Breast epithelium (tissue), 4 donors: ENCODE results near the gene COQ9. TPM values are rescaled to one million over a fixed set of nuclear protein-coding genes. Genes with fewer than 3 reads are reported as not detected.

Experiments
- DNase-seq, 2 donors: peaks; one replicate each; pipeline ENCODE4 v3.0.0-alpha.2; 2019; ENCODE audit warnings: low spot score in 2 of 2
- H3K27ac ChIP-seq, 2 donors: fragments of 200-600 bp; sonication (generic) in 1 of 2; one replicate each; pipeline ENCODE4 v1.5.1; 2016 to 2019; ENCODE audit warnings: mild to moderate bottlenecking in 1 of 2
- H3K27me3 ChIP-seq, 2 donors: fragments of 200-600 bp; sonication (generic) in 1 of 2; one replicate each; pipeline versions ENCODE4 v1.5.1 to v1.6.0; 2017 to 2019; ENCODE audit warnings: control low read depth in 1 of 2, mild to moderate bottlenecking in 1 of 2
- H3K36me3 ChIP-seq: fragments of 200-600 bp; one replicate; pipeline ENCODE4 v1.5.1; 2019
- H3K4me1 ChIP-seq, 2 donors: fragments of 200-600 bp; sonication (generic); one replicate each; pipeline ENCODE4 v1.5.1; 2016 to 2019; ENCODE audit warnings: control low read depth in 1 of 2
- H3K4me3 ChIP-seq, 3 donors: fragments of 200-600 bp; sonication (generic); 1 replicate in 2 of 3; 2 replicates in 1 of 3; pipeline ENCODE4 v1.5.1; 2016 to 2019; ENCODE audit warnings: mild to moderate bottlenecking in 3 of 3, moderate library complexity in 2 of 3
- H3K9me3 ChIP-seq, 2 donors: fragments of 200-600 bp; sonication (generic) in 1 of 2; one replicate each; pipeline ENCODE4 v1.5.1; 2016 to 2019; ENCODE audit warnings: control low read depth in 1 of 2
- CTCF ChIP-seq, 3 donors: fragments of 450-650 bp; IDR thresholded peaks; one replicate each; pipeline ENCODE4 v1.5.1; 2016 to 2017; ENCODE audit warnings: antibody characterized with exemption in 3 of 3, mild to moderate bottlenecking in 3 of 3, moderate library complexity in 3 of 3
- POLR2A ChIP-seq: fragments of 450-650 bp; IDR thresholded peaks from one replicate; pipeline ENCODE4 v1.6.1; 2016; ENCODE audit warnings: antibody characterized with exemption, mild to moderate bottlenecking, moderate library complexity
- POLR2AphosphoS5 ChIP-seq, 3 donors: sonication (generic); formaldehyde crosslinking; IDR thresholded peaks; one replicate each; pipeline ENCODE4 v1.6.1; 2017; ENCODE audit warnings: antibody characterized with exemption in 3 of 3
- intact Hi-C: fragments of 100-400 bp; cut with DNase I; formaldehyde crosslinking; loops from one replicate; pipeline ENCODE4 v1.15.1; 2023; ENCODE audit warnings: low total_unique reads
- total RNA-seq, 3 donors: library from RNA; depleted of rRNA; stranded (reverse); fragments of >200 nt; gene quantifications; one replicate each; pipeline ENCODE4 v1.1.0, GENCODE V29; 2016

The COQ9 gene
- total RNA-seq, 3 donors from 2014 or later = 36.0 to 42.6 (median 40.7) TPM

DNA sequence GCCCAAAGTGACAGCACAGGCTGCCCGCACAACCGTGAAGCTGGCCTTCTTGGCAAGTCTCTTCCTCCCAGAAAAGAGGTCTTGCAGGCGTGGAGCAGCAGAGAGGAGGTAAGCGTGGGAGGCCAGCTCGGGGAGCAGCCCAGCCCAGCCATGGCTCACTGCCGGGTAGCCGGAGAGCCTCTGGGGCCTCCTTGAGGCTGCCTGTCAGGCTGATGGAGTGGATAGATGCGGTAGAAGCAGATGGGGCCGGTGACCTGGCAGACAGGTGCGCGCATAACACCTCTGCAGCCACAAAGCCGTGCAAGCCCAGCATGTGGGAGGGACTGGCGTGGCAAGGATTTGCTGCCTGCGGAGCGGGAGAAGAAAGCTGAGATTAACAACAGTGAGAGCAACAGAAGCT, 56.1 kb downstream of the COQ9 start:
- Histone ChIP-seq H3K27ac (no peak overlapping the region), H3K4me3 (no peak overlapping the region), H3K27me3 (no peaks in the 10 kb centered on the region), H3K9me3 (no peaks in the 10 kb centered on the region), H3K4me1 (no peaks in the 10 kb centered on the region), H3K36me3 (no peaks in the 10 kb centered on the region)
- intact Hi-C loops = no loop called here
- TF ChIP-seq CTCF (IDR thresholded peaks at IDR 0.05) (no peak), POLR2A (no peak), POLR2AphosphoS5 (IDR thresholded peaks at IDR 0.05) (no peak)
- DNase-seq = no peak

GRCh38 chr16:57504001-57504400, 56.7 kb downstream of the COQ9 start:
- intact Hi-C loops = no loop called here
- H3K27ac ChIP-seq = no peak overlapping the region
- no peaks in the 10 kb centered on the region for H3K36me3 ChIP-seq
- H3K4me3 ChIP-seq = no peak overlapping the region
- H3K27me3 ChIP-seq = no peaks in the 10 kb centered on the region
- no peaks in the 10 kb centered on the region for H3K4me1 ChIP-seq
- H3K9me3 ChIP-seq = no peaks in the 10 kb centered on the region
- DNase-seq = no peak
- TF ChIP-seq POLR2AphosphoS5 (IDR thresholded peaks at IDR 0.05) (no peak), CTCF (IDR thresholded peaks at IDR 0.05) (no peak), POLR2A (no peak)

DNA sequence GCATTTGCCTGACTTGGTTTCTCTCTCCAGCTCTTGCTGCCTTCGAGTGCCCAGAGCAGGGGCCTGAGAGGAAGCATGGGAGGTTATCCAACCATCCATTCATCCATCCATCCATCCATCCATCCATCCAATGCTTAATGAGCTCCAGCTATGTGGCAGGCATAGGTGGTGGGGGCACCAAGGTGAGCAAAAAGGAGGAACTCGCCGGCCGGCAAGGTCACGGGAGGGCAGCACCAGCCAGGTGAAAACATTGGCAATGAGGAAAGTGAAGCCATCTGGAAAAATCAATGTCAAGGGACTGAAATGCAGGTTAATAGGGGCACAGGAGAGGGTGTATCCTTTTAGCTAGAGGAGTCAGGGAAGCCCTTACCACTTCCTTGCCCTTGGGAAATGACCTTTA, 57.2 kb downstream of the COQ9 start:
- no peak for DNase-seq
- intact Hi-C loops = no loop called here
- no peaks in the 10 kb centered on the region for H3K4me1 ChIP-seq
- H3K36me3 ChIP-seq = no peaks in the 10 kb centered on the region
- no peaks in the 10 kb centered on the region for H3K9me3 ChIP-seq
- H3K27me3 ChIP-seq = no peaks in the 10 kb centered on the region
- no peak for TF ChIP-seq POLR2AphosphoS5 (IDR thresholded peaks at IDR 0.05)
- no peak for TF ChIP-seq CTCF (IDR thresholded peaks at IDR 0.05)
- no peak for TF ChIP-seq POLR2A
- no peak overlapping the region for H3K27ac ChIP-seq
- no peak overlapping the region for H3K4me3 ChIP-seq

GRCh38 chr16:57505169-57505568, 57.9 kb downstream of the COQ9 start:
- intact Hi-C loops = no loop called here
- no peak overlapping the region for H3K27ac ChIP-seq
- H3K27me3 ChIP-seq = no peaks in the 10 kb centered on the region
- no peak for DNase-seq
- no peaks in the 10 kb centered on the region for H3K4me1 ChIP-seq
- no peak for TF ChIP-seq CTCF (IDR thresholded peaks at IDR 0.05)
- TF ChIP-seq POLR2AphosphoS5 (IDR thresholded peaks at IDR 0.05) = no peak
- TF ChIP-seq POLR2A = no peak
- H3K4me3 ChIP-seq = no peak overlapping the region
- H3K9me3 ChIP-seq = no peaks in the 10 kb centered on the region
- no peaks in the 10 kb centered on the region for H3K36me3 ChIP-seq

- DNase-seq = no peak
- H3K27ac ChIP-seq = no peak overlapping the region
- no peak overlapping the region for H3K4me3 ChIP-seq
- H3K36me3 ChIP-seq = no peaks in the 10 kb centered on the region
- H3K4me1 ChIP-seq = no peaks in the 10 kb centered on the region
- intact Hi-C loops = no loop called here
- H3K9me3 ChIP-seq = no peaks in the 10 kb centered on the region
- no peaks in the 10 kb centered on the region for H3K27me3 ChIP-seq
- TF ChIP-seq CTCF (IDR thresholded peaks at IDR 0.05) = no peak
- no peak for TF ChIP-seq POLR2A
- TF ChIP-seq POLR2AphosphoS5 (IDR thresholded peaks at IDR 0.05) = no peak
Measured at GRCh38 chr16:57507136-57508034, 60.1 kb downstream of the COQ9 start.
